ENCODE data around the gene MMP23B.

MMP23B gene

GRCh38 chr1:1619917-1620361, 12.0 kb upstream of the MMP23B start:
- H3K36me3 Mint-ChIP-seq (ENCODE audit: low read depth), result peaks cover 45% of the 10 kb centered on the region
- intact Hi-C loops (cut with micrococcal nuclease), result loop anchor here (5.0 kb wide), 1 partner anchor 108 kb away; the partner anchor contains the start of gene ATAD3A
- no peak overlapping the region for H3K27ac Mint-ChIP-seq
- H3K27me3 Mint-ChIP-seq, result no peaks in the 10 kb centered on the region
- H3K4me3 Mint-ChIP-seq, result no peak overlapping the region
- peaks cover 18% of the 10 kb centered on the region for H3K4me1 Mint-ChIP-seq (ENCODE audit: low read depth)
- no peaks in the 10 kb centered on the region for H3K9me3 Mint-ChIP-seq

GRCh38 chr1:1620433-1621139, 11.4 kb upstream of the MMP23B start:
- H3K27ac Mint-ChIP-seq, result no peak overlapping the region
- H3K27me3 Mint-ChIP-seq, result no peaks in the 10 kb centered on the region
- H3K9me3 Mint-ChIP-seq, result no peaks in the 10 kb centered on the region
- H3K36me3 Mint-ChIP-seq (ENCODE audit: low read depth), result peaks cover 45% of the 10 kb centered on the region
- no peak overlapping the region for H3K4me3 Mint-ChIP-seq
- intact Hi-C loops (cut with micrococcal nuclease), result no loop called here
- peaks cover 17% of the 10 kb centered on the region for H3K4me1 Mint-ChIP-seq (ENCODE audit: low read depth)

DNA sequence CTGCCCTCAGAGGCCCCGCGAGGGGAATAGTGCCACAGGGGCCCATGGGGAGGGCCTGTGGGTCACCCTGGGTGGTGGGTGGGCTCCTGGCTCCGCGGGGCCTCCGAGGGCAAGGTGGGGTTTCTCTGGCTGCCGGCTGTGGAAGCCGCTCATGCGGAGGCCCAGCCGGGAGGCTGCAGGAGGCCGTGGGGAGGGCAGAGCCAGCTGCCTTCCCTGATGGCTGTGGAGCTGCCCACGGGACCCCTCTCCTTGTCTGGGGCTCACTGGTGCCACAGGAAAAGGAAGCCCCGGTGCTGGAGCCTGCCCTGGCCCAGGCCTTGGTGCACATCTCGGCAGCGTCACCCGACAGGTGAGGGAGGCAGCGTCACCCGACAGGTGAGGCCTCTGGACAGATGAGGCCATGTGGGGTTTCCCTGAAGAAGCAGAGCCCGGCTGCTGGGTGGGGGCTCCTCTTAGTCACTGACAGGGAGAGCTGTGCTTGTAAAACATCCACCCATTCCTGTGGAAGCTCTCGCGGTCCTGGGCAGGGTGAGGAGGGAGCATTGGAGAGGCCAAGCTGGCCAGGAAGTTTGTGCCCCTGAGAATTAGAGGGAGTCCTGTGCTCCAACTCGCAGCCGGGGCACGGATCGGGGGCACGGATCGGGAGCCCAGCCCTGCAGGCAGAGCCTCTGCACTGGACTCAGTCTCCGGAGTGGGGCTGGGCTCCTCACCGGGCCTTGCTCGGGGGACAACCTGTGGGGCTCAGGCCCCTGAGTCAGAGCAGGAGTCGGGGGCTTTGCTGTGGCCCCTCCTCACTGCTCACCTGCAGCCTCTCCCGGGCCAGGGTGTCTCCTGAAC, 10.6 kb upstream of the MMP23B start:
- Mint-ChIP-seq H3K4me3 (no peak overlapping the region), H3K27me3 (no peaks in the 10 kb centered on the region), H3K4me1 (ENCODE audit: low read depth) (peaks cover 15% of the 10 kb centered on the region), H3K36me3 (ENCODE audit: low read depth) (peaks cover 44% of the 10 kb centered on the region), H3K9me3 (no peaks in the 10 kb centered on the region), H3K27ac (no peak overlapping the region)
- intact Hi-C loops (cut with micrococcal nuclease), result no loop called here

DNA sequence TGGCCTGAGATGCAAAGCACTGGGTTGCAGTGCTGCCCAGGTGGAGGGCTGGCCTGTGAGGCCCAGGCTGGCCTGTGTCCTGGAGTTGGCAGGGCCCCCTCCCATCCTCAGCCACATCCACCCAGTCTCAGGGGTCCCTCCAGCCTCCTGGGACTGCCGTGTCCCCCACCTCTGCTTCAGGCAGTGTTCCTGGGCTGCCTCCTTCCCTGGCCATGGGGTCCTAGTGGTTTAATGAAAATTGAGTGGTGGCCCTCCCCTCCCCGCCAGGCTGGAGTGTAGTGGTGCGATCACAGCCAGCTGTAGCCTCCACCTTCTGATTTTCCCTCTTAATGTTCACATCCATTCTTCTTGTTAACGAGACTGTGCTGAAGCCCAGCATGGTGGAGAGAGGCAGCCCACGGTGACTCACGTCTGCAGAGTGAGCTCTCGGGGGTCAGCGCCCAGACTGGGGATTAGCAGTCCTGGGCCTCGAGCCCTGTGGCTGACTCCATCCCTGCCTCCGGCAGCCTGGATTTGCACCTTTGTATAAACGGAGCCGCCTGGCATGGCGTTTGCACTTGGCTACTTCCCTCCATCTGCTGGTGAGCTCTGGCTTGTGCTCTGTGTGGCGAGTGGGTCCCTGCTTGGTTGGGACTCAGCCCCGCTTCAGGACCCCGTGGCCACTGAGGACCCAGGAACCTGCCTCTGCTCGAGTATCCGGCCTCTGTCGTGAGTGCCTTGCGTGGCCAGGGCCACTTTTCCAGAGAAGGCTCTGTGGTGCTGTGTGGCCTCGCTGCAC, 9.8 kb upstream of the MMP23B start:
- H3K27ac Mint-ChIP-seq, result no peak overlapping the region
- intact Hi-C loops (cut with micrococcal nuclease), result no loop called here
- H3K27me3 Mint-ChIP-seq, result no peaks in the 10 kb centered on the region
- no peak overlapping the region for H3K4me3 Mint-ChIP-seq
- no peaks in the 10 kb centered on the region for H3K9me3 Mint-ChIP-seq
- peaks cover 7% of the 10 kb centered on the region for H3K4me1 Mint-ChIP-seq (ENCODE audit: low read depth)
- peaks cover 52% of the 10 kb centered on the region for H3K36me3 Mint-ChIP-seq (ENCODE audit: low read depth)

GRCh38 chr1:1622788-1623094, 9.2 kb upstream of the MMP23B start:
- Mint-ChIP-seq H3K4me1 (ENCODE audit: low read depth) (peaks cover 5% of the 10 kb centered on the region), H3K27me3 (peaks cover under 1% of the 10 kb centered on the region), H3K36me3 (ENCODE audit: low read depth) (peaks cover 50% of the 10 kb centered on the region), H3K4me3 (no peak overlapping the region), H3K27ac (no peak overlapping the region), H3K9me3 (no peaks in the 10 kb centered on the region)
- intact Hi-C loops (cut with micrococcal nuclease), result no loop called here

DNA sequence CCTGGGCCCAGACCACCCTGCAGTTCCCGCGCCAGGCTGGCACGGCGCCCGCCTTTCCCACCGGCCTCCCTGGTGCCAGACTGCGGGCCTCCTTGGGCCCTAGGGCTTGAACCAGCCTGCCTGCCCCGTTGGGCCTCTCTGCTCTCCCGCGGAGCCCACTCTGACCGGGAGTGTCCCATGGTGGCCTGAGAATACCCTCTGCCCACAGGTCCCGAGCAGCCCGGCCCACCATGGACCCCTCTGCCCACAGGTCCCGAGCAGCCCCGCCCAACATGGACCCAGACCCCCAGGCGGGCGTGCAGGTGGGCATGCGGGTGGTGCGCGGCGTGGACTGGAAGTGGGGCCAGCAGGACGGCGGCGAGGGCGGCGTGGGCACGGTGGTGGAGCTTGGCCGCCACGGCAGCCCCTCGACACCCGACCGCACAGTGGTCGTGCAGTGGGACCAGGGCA, 8.8 kb upstream of the MMP23B start:
- Mint-ChIP-seq H3K27me3 (peaks cover 5% of the 10 kb centered on the region), H3K36me3 (ENCODE audit: low read depth) (peaks cover 50% of the 10 kb centered on the region), H3K9me3 (no peaks in the 10 kb centered on the region), H3K4me3 (no peak overlapping the region), H3K4me1 (ENCODE audit: low read depth) (peaks cover 5% of the 10 kb centered on the region), H3K27ac (no peak overlapping the region)
- intact Hi-C loops (cut with micrococcal nuclease), result no loop called here

DNA sequence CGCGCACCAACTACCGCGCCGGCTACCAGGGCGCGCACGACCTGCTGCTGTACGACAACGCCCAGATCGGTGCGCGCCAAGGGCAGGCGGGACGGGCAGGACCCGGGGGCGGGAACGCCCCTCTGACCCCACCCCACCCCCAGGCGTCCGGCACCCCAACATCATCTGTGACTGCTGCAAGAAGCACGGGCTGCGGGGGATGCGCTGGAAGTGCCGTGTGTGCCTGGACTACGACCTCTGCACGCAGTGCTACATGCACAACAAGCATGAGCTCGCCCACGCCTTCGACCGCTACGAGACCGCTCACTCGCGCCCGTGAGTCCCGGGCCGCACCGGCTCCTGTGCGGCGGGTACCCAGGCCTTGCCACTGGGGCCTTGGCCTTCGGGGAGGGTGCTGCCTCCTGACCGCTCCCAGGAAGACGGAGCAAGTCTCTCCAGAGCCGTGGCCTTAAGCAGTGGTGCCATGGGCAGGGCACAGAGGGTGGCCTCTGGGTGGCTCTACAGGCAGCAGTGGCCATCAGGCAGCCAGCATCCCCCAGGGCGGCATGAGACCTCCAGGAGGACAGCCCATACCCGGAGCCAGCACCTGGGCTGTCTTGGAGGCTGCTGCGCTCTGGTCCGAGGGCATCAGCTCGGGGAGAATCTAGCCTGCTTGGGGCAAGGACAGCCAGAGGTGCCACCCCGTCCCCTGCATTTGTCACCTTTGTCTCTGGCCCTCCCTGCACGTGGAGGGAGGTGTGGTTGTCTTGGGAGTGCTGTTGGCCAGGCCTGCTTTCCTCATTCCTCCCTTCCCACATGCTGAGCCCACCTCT, 8.1 kb upstream of the MMP23B start:
- no peak overlapping the region for H3K4me3 Mint-ChIP-seq
- H3K9me3 Mint-ChIP-seq, result no peaks in the 10 kb centered on the region
- intact Hi-C loops (cut with micrococcal nuclease), result no loop called here
- peaks cover 5% of the 10 kb centered on the region for H3K4me1 Mint-ChIP-seq (ENCODE audit: low read depth)
- peaks cover 11% of the 10 kb centered on the region for H3K27me3 Mint-ChIP-seq
- H3K27ac Mint-ChIP-seq, result no peak overlapping the region
- peaks cover 48% of the 10 kb centered on the region for H3K36me3 Mint-ChIP-seq (ENCODE audit: low read depth)

DNA sequence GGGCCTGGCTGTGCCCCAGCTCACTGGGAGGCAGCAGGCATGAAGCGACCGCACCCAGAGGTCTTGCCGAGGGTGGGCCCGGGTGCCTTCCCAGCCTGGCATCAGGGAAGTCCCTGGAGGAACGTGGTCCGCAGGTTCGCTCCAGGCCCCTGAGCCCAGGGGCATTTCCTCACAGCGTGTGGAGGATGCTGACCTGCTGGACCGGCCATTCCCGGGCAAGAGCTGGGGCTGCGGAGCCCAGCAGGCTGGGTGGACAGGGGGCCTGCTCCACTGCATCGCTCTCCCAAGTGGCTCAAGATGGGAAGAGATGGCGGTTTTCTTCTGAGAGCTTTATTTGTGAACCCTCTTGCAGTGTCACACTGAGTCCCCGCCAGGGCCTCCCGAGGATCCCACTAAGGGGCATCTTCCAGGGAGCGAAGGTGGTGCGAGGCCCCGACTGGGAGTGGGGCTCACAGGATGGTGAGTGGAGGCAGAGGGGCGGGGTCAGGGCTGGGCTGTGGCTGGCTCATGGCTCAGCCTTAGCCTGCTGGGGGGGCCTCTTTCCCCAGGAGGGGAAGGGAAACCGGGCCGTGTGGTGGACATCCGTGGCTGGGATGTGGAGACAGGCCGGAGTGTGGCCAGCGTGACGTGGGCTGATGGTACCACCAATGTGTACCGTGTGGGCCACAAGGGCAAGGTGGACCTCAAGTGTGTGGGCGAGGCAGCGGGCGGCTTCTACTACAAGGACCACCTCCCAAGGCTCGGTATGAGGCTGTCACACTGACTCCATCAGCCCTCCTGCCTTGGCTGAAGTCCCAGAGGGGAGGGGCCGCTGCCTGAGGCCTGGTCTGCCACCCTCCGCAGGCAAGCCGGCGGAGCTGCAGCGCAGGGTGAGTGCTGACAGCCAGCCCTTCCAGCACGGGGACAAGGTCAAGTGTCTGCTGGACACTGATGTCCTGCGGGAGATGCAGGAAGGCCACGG, 7.2 kb upstream of the MMP23B start:
- Mint-ChIP-seq H3K9me3 (no peaks in the 10 kb centered on the region), H3K4me1 (ENCODE audit: low read depth) (peaks cover 5% of the 10 kb centered on the region), H3K27ac (no peak overlapping the region), H3K27me3 (peaks cover 16% of the 10 kb centered on the region), H3K4me3 (no peak overlapping the region), H3K36me3 (ENCODE audit: low read depth) (peaks cover 43% of the 10 kb centered on the region)
- intact Hi-C loops (cut with micrococcal nuclease), result no loop called here

GRCh38 chr1:1625404-1625775, 6.6 kb upstream of the MMP23B start:
- H3K4me1 Mint-ChIP-seq (ENCODE audit: low read depth), result peaks cover 5% of the 10 kb centered on the region
- peaks cover 43% of the 10 kb centered on the region for H3K36me3 Mint-ChIP-seq (ENCODE audit: low read depth)
- no peak overlapping the region for H3K4me3 Mint-ChIP-seq
- no peaks in the 10 kb centered on the region for H3K9me3 Mint-ChIP-seq
- H3K27ac Mint-ChIP-seq, result no peak overlapping the region
- H3K27me3 Mint-ChIP-seq, result peaks cover 22% of the 10 kb centered on the region
- intact Hi-C loops (cut with micrococcal nuclease), result no loop called here

DNA sequence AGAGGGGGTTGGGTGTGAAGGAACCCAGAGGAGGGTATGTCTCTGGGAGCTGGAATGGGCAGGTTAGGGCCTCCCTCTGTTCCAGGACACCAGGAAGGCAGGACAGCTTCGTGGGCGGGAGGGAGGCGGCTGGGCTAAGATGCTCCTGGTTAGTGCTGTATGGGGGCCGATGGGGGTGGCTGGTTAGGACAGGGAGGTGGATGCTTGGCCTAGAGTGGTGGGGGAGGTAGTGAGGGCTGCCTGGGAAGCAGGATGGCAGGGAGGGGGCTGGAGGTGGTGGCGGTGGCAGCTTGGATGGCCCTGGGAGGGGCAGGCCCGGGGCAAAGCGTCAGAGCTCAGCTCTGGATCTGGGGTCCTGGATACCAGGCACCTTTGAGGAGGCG, 6.2 kb upstream of the MMP23B start:
- Mint-ChIP-seq H3K4me1 (ENCODE audit: low read depth) (peaks cover 5% of the 10 kb centered on the region), H3K27me3 (peaks cover 24% of the 10 kb centered on the region), H3K9me3 (no peaks in the 10 kb centered on the region), H3K4me3 (no peak overlapping the region), H3K36me3 (ENCODE audit: low read depth) (peaks cover 43% of the 10 kb centered on the region), H3K27ac (no peak overlapping the region)
- intact Hi-C loops (cut with micrococcal nuclease), result no loop called here

DNA sequence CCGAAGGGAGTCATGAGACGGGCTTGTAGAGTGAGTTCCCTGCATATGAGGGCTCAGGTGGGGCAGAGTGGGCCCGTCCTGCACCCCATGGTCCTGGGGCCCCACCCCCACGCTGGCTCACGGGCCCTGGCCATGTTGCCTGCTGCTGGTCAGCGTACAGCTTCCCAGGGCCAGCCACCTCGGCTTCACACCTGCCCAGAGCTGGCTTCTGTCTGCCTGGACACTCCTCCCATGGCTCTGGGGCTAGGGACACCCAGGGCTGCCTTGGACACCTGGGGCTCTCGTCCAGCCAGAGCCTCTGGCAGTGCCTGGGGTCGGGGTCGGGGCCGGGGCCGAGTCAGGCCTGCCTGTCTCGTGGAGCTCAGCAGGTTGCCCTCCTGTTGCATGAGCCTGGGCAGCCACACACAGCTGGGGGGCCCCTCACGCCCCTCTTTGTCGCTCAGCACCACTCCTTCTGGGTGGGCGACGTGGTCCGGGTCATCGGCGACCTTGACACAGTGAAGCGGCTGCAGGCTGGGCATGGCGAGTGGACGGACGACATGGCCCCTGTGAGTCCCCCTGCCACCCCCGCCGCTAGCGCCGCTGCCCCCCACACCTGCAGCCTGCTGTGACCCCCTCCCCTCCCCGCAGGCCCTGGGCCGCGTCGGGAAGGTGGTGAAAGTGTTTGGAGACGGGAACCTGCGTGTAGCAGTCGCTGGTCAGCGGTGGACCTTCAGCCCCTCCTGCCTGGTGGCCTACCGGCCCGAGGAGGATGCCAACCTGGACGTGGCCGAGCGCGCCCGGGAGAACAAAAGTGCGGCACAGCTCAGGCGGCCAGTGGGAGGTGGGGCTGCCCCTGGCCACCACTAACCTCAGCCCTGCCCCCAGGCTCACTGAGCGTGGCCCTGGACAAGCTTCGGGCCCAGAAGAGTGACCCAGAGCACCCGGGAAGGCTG, 5.5 kb upstream of the MMP23B start:
- Mint-ChIP-seq H3K27me3 (peaks cover 30% of the 10 kb centered on the region), H3K9me3 (no peaks in the 10 kb centered on the region), H3K27ac (no peak overlapping the region), H3K4me3 (no peak overlapping the region), H3K36me3 (ENCODE audit: low read depth) (peaks cover 43% of the 10 kb centered on the region), H3K4me1 (ENCODE audit: low read depth) (peaks cover 5% of the 10 kb centered on the region)
- intact Hi-C loops (cut with micrococcal nuclease), result no loop called here

GRCh38 chr1:1627261-1627828, 4.6 kb upstream of the MMP23B start:
- no peaks in the 10 kb centered on the region for H3K9me3 Mint-ChIP-seq
- peaks cover 43% of the 10 kb centered on the region for H3K36me3 Mint-ChIP-seq (ENCODE audit: low read depth)
- intact Hi-C loops (cut with micrococcal nuclease), result no loop called here
- H3K27me3 Mint-ChIP-seq, result peaks cover 36% of the 10 kb centered on the region
- no peak overlapping the region for H3K4me3 Mint-ChIP-seq
- H3K27ac Mint-ChIP-seq, result no peak overlapping the region
- H3K4me1 Mint-ChIP-seq (ENCODE audit: low read depth), result peaks cover 5% of the 10 kb centered on the region
